Activated naive CD4-positive, alpha-beta T cell (primary cell): ENCODE data around the gene PDE4B.
"Not testable (repeated sequence)": the region's sequence is repeated elsewhere in the genome, so short reads cannot be mapped to it uniquely, and the experiment has no call there.

ENCODE experiments used
- DNase-seq, 4 experiments: peaks; one replicate each; lab custom pipeline; 2025; lab: John Stamatoyannopoulos, UW

Gene PDE4B

DNA sequence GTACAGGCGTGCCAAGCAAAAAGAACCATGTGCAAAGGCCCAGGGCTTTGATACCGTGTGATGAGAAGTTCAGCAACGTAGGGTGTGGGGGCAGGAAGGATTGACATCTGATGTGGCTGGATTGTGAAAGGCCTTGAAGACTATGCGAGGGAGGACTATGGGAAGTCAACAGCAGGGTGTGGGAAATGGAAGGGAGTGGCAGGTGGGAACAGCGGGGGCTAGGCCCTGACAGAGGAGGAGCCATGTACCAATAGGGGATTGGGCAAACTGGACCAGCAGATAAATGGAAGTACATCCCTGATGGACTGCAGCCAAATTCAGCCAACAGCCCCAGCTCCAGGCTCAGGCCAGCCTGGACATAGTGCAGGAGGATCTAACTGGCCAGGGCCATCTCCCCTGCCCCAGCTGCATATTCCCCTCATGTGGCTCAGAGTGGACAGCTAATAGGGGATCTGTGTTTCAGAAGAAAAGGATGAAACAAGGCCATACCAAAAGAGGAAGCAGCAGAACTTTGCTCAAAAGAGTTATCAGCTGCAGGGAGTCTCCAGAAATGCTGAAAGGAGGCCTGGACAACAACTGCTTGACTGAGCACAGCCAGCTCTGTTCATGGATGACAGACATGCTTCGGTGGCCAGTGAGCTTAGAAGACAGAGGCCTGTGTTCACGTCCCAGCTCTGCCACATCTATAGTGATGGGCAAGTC lies 601.0 kb downstream of the PDE4B start:
- DNase-seq = no peak

DNA sequence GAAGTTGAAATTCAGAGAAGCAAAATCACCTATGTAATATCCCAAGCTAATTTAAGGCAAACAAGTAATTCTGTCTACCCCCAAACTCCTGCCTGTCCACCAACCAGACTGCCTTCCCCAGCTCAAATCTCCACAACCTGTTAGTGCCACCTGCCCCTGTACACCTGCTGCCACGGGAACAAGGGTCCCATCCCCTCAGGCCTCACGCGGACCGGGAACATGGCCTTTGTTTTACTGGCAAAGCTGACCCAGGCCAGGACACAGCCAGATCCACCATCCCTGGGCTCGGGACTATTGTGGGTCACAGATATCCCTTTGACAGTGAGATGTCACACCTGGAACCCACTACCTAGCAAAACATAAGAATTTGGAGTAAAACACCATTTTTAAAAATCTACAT lies 601.9 kb downstream of the PDE4B start:
- no peak for DNase-seq

DNA sequence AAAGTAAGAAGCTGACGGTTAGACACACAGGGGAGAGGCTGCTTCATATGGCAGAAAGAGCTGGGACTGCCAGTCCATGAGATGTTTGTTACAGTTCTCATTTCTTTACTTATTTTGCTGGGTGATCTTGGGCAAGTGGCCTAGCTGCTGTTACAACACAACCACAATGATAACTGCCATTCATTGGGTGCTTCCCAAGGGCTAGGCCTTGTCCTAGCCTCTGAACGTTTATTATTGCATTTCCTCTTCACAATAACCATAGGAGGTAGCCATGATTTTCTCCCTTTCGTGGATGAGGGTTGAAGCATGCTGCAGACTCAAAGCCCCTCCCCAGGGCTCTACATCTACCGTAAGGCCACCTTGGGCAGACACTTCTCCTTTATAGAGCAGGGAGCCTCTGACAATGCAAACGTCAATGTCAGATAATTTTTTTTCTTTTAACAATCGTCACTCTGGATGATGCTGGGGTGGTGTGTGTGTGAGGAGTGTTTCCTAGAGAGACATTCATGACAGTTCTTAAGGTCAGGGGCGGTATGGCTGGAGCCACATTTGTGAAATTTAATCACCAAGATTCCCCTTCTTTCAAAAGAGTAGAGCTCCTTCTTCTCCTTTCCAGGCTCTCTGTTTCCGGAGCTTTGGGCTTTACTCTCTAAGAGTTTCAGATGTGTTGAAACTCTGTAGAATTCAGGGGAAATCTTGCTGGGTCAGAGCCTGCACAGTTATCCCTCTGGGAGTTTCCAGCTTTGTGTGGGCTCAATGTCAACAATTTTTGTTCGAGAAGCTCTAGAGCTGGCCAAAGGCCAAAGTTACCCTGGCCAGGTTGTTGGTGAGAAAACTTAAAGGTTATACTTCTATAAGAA lies 602.7 kb downstream of the PDE4B start:
- no peak for DNase-seq

- no peak for DNase-seq
These were observed 603.7 kb downstream of the PDE4B start for GRCh38 chr1:66396212-66396890.

DNA sequence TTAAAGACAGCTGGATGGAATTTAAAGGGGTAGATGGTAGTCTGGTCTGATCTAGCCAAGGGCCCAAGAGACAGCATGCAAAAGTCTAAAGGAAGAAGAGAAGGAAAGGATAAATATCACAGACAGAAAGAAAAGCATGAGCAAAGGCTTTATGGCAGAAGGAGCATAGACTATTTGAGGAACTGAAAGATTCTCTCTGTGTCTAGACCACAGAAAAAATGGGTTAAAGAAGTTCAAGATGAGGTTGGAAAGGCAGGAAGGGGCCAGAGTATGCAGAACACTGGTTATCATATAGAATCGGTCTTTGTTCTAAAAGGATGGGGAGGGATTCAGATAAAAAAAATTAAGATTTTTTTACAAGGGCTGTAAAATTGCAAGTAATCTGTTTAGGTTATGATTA lies 604.5 kb downstream of the PDE4B start:
- DNase-seq = no peak

- DNase-seq = no peak
These were observed 607.3 kb downstream of the PDE4B start for GRCh38 chr1:66399888-66400529.

DNA sequence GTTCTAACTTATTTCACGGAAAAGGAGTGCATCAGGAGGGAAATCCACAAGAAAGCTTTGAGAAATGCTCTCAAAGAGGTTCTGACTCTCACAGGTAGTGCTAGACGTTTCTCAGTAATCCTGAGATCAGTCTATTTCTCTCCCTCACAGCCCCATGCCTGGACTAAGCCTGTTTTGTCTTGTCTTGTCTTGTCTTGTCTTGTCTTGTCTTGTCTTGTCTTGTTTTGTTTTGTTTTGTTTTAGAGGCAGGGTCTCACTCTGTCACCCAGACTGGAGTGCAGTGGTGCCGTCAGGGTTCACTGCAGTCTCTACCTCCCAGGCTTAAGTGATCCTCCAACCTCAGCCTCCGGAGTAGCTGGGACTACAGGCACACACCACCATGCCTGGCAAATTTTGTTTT lies 608.0 kb downstream of the PDE4B start:
- DNase-seq = no peak

GRCh38 chr1:66401244-66401643 lies 608.5 kb downstream of the PDE4B start:
- no peak for DNase-seq

DNA sequence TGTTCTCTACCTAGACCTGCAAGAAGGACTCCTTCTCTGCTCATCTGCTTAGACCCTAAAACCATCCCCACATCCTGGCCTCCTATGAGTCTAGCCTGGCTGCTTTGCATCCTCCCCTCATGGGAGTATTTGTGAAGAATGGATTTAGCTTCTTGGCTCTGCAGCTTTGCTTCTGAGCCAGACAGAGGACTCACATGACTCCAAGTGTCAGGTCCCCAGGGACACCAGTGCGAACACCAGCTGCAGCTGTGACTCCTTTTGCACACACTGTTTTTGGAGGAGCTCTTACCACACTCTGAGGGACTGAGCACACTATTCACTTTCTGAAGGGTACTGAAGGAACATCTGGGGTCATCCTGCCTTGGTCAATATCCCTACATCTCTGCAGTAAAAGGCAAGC lies 609.5 kb downstream of the PDE4B start:
- no peak for DNase-seq

DNA sequence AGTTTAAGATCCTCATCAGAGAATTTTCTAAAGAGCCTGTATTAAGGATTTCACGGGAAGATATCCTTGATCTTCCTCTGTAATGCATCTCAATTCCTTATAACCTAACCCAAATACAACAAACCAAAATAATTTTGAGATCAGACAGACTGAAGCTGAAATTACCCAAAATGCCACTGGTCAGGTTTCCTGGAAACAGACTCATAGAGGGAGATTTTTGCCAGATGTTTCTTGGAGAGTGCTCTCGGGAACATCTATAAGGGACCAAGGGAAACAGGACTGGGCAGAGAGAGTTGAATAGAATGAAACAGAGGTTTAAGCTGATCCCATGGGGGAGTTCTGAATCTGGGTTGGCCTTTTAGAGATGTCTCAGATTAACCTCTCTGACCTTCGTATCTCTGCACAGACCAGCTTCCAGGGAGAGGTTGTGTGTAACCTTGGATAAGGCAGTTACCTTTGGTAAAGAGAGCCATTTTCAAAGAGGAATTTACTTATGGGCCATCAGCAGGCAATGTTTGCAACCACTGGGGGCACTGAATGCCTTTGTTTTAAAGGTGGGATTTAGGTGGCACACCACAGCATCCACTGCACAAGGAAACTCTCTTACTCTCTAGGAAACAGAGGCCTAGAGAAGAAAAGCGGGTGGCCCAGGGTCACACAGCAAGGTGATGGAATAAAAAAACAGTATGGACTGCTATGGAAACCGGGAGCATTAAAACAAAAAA lies 610.5 kb downstream of the PDE4B start:
- DNase-seq = no peak

DNA sequence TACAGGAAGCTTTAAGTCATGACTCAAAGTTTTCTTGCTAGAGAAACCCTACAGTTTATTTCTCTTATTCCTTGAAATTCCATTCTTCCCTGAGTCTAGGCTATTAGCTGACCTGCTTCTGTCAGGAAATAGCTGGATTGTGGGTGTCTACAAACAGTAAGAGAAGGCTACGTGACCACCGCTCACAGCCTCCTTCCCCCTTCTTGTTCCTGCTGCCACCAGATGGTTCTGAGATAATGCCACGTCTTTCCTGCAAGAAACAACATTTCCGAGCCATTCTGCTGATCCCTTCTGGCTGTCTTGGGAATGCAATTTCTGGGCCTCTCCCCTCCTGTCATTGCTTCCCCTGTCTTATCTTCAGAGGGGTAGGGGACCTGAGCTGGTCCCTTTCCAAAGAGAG lies 612.4 kb downstream of the PDE4B start:
- DNase-seq = no peak

DNA sequence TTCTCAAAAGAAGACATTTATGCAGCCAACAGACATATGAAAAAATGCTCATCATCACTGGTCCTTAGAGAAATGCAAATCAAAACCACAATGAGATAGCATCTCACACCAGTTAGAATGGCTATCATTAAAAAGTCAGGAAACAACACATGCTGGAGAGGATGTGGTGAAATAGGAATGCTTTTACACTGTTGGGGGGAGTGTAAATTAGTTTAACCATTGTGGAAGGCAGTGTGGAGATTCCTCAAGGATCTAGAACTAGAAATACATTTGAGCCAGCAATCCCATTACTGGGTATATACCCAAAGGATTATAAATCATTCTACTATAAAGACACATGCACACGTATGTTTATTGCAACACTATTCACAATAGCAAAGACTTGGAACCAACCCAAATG lies 618.8 kb downstream of the PDE4B start:
- not testable (repeated sequence) for DNase-seq

DNA sequence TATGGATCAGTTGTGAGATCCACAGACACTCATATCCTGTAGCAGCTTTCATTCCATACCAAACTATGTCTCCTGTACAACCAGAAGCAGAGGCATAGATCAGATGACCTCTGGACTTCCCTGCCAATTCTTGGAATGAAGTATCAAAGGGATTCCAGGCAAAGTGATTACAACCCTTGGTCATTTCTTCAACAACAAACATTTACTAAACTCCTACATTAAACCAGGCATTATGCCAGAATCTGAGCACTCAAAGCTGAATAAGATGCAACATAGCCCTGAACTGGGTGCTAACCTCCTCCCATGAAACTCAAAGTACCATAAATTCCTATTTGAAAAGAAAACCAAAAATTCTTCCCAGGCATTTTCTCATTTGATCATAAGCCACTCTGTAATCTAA lies 620.0 kb downstream of the PDE4B start:
- no peak for DNase-seq

DNA sequence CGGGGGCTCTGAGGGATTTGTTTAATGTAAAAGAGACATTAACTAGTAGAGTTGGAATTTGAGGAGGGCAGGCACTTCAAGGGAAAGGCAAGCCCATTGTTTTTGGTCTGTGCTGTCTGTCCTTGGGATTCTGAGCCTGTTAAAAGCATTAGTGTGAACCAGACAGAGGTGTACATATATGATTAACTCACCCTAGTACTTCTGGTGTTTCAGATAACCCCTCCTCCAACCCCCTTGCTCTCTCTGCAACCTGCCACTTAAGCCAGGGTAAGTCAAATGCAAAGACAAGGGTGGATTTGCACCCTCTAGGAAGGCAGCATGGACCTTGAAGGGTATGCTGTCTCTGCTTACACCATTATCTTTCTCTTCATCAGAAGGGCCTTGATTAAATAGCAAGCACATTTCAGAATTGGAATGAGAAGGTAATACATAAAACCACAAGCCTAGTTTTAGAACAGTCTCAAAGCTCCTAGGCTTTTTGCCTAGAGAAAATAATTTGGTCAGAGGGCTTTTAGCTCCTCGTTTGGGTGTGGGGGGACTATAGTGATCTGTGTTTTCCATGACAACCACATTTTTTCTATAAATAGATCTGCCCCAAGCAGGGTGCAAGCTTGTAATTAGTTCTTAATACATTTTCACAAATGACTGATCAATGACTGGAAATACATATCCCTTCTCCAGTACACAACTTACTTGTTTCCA lies 620.6 kb downstream of the PDE4B start:
- no peak for DNase-seq

DNA sequence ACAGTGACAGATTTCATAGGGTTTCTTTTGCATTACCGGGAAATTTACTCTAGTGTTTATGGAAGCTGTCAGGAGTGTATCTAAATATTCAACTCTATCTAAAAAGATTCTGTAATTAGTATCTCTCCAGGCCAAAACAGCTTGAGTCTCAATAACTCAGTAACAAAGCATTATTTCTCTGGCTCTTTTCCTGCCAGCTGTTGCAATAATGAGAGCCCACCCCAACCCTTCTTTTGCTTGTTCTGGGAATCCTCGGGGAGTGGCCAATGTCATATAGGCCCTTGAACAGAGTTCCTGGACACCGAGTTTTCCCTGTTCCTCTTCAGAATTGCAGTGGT lies 621.1 kb downstream of the PDE4B start:
- no peak for DNase-seq

DNA sequence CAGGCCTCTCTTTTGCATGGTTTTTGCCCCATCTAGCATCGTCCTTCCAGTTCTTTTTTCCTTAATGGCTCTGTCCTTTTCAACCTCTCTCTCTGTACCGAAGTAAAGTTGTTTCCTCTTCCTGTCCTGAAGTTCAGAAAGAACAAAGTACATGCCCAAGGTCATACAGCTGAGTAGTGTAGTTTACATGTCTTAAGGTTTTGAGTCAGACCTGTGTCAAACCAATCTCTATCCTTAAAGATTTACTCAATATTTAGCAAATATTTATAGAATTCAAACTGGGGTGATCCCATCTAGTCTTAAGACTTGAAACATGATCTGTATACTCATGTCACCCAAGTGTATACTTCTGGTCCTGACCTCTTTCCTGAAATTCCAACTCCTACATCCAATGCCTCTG lies 622.6 kb downstream of the PDE4B start:
- no peak for DNase-seq

DNA sequence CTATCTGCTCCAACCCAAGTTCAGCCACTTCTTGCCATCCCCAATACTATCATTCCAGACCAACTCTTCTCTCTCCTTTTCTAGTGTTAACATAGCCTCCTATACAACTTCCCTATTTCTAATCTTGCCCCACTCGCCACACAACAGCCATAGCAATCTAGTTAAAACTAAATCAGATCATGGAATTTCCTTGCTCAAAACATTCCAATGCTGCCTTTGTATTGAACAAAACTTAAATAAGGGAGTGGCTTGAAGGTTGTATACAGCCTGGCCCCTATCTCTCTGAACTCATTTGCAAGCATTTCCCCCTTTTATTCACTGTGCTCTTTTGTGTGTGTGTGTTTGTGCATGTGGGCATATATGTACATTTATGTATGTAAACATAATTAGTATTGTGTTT lies 623.2 kb downstream of the PDE4B start:
- no peak for DNase-seq

DNA sequence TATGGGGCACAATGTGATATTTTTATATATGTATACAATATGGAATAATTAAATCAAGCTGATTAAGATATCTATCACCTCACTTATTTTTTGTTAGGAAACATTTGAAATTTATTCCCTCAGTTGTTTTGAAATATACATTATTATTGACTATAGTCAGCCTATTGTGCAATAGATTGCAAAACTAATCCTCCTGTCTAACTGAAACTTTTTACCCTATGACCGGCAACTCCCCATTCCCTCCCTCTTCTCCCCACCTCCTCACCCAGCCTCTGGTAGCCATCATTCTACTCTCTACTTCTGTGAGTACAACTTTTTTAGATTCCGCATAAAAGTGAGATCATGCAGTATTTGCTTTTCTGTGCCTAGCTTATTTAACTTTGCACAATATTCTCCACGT lies 623.6 kb downstream of the PDE4B start:
- no peak for DNase-seq

DNA sequence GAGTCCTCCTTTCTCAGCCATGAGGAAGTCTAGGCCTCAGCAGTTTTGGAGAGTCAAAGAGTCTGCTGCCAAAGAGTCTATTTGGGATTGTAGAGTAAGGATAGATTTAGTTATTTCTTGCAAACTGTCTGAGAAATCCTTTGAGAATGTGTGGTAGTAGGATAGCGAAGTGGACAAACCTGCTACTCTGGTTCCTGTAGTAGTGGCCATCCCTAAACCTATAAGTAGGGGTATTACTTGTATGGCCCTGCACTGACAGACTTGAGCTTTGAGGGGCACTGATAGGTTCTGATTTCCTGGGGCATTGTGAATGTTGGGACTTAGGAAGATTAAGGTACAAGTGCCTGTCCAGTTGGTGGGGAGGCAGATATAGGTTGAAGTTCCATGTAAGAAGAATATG lies 625.3 kb downstream of the PDE4B start:
- no peak for DNase-seq

DNA sequence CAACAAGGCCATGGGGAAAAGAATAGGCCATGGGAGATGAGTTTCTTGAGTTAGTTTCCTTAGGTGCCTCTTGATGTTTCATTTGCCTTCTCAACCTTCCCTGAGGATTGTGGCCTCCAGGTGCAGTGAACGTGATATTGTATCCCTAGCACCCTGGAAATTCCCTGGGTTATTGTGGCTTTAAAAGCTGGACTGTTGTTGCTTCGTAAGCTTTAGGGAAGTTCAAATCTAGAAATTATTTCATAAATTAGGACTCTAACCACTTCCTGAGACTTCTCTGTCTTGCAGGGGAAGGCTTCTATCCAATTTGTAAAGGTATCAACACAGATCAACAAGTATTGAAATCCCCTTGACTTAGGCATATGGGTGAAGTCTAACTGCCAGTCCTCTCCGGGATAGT lies 627.5 kb downstream of the PDE4B start:
- not testable (repeated sequence) for DNase-seq

- DNase-seq = not testable (repeated sequence)
These were observed 628.2 kb downstream of the PDE4B start for GRCh38 chr1:66420906-66421305.
